Sciatic nerve (tissue), 2 donors: Measurements from ENCODE around the gene PDSS1. TPM values are rescaled to one million over a fixed set of nuclear protein-coding genes. Genes with fewer than 3 reads are reported as not detected.

Experiments
- ATAC-seq: fragments of 200-7000 bp; cut with Tn5 transposase; one replicate; pipeline ENCODE4 v1.9.1; 2020; ENCODE audit warnings: mild to moderate bottlenecking, moderate library complexity
- DNase-seq: peaks from one replicate; pipeline ENCODE4 v3.0.0-alpha.2; 2020; ENCODE audit warnings: low spot score
- intact Hi-C: fragments of 100-400 bp; cut with DNase I; formaldehyde crosslinking; loops from one replicate; pipeline ENCODE4 v1.14.2; 2022
- total RNA-seq: library from RNA; stranded (reverse); fragmentation: NEBNext Ultra II Directional; extraction: Animal tissue kit (Norgen Biotek cat#: 25700); gene quantifications from one replicate; pipeline ENCODE4 v1.2.1, GENCODE V29; 2021
- donor health status: DM: no; HTN: no; CAD: no.
- donor health status: DM: no; HTN: no; CAD: no.

PDSS1 gene
- total RNA-seq, 1 donor from 2014 or later = 3.8 TPM

DNA sequence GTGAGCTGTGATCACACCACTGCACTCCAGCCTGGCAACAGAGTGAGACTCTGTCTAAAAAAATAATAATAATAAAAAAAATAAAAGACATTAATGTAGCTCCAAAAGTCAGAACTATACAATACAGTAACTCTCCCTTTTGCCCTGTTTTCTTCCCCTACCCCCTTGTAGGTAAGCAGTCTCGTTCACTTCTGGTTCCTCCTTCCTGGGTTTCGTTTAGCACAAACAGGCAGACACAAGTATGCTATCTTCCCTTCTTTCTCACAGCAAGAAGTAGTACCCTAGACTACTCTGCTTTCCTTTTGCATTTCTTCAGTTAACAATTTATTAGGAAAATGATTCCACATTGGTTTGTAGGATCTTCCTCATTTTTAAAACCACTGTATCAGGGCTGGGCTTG is 33.1 kb downstream of the PDSS1 start:
- ATAC-seq (no peak), DNase-seq (no peak)
- intact Hi-C loops = no loop called here

GRCh38 chr10:26733750-26734568 is 36.5 kb downstream of the PDSS1 start:
- no peak for DNase-seq
- intact Hi-C loops = no loop called here
- ATAC-seq = no peak

DNA sequence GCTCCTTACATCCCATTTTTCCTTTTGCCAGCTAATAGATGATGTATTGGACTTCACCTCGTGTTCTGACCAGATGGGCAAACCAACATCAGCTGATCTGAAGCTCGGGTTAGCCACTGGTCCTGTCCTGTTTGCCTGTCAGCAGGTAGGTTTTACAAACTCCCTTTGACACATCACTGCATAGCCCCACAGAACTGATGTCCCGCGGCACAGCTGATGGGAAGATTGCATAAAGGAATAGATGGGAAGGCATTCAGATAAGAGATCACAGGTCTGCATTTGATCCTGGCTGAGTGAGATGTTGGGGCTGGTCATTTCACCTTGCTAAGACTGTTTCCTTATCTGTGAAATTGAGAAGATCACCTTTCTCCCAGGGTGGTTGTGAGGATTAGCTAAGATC is 37.9 kb downstream of the PDSS1 start:
- ATAC-seq (no peak), DNase-seq (no peak)
- intact Hi-C loops = no loop called here

DNA sequence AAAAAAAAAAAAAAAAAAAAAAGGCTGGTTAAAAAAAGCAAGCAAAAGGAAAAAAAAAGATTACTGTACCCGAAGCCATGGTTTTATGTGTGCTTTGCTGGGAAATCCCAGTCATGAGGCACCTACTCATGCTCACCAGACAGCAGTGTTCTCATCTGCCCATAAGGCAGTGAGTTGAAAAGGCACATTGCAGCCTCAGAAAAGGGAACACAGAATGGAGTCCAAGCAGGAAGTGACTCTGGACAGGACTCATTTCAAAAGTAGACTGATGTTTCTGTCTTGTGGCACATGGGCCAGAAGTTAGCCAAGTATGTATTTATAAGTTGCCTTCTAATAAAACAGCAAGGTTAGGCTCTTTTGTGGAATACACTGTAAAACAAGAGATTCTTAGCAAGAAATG is 40.2 kb downstream of the PDSS1 start:
- ATAC-seq (peak; percentile 84), DNase-seq (no peak)
- intact Hi-C loops = no loop called here

- DNase-seq (no peak), ATAC-seq (no peak)
- intact Hi-C loops = no loop called here
These were observed 40.9 kb downstream of the PDSS1 start for GRCh38 chr10:26738301-26738911.

GRCh38 chr10:26739071-26739631 is 41.6 kb downstream of the PDSS1 start:
- DNase-seq (no peak), ATAC-seq (no peak)
- intact Hi-C loops = no loop called here

GRCh38 chr10:26741368-26741767 is 43.9 kb downstream of the PDSS1 start:
- intact Hi-C loops = no loop called here
- ATAC-seq (no peak), DNase-seq (no peak)

- intact Hi-C loops = no loop called here
- DNase-seq (no peak), ATAC-seq (no peak)
These were observed 45.6 kb downstream of the PDSS1 start for GRCh38 chr10:26743091-26743490.

- DNase-seq (no peak), ATAC-seq (no peak)
- intact Hi-C loops = no loop called here
These were observed 46.3 kb downstream of the PDSS1 start for GRCh38 chr10:26743841-26744240.

GRCh38 chr10:26746061-26746460 is 48.6 kb downstream of the PDSS1 start:
- DNase-seq = no peak
- intact Hi-C loops = no loop called here
- ATAC-seq = no peak

GRCh38 chr10:26755443-26755903 is 58.0 kb downstream of the PDSS1 start:
- DNase-seq (no peak), ATAC-seq (no peak)
- intact Hi-C loops = no loop called here

GRCh38 chr10:26759008-26759407 is 61.5 kb downstream of the PDSS1 start:
- DNase-seq (no peak), ATAC-seq (no peak)
- intact Hi-C loops = no loop called here

GRCh38 chr10:26765549-26765948 is 68.0 kb downstream of the PDSS1 start:
- no peak for DNase-seq
- ATAC-seq = no peak
- intact Hi-C loops = no loop called here

DNA sequence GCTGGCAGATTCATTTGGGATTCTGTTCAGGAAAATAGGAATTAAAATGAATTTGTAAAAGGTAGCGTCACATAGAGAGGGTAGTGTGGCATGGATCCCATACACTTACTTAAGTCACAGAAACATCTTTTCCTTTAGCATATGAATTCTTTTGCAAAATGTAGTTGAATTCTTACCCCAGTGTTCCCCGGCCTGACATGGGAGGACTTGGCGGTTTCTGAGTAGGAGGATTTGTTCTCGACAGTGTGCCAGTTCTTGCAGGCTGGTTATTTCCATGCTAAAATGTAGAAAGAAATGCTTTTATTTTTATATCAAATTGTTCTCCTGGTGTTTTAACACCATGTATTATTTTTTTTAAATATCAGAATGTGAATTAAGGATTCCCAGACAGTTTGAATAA is 72.6 kb downstream of the PDSS1 start:
- DNase-seq (no peak), ATAC-seq (no peak)
- intact Hi-C loops = no loop called here

DNA sequence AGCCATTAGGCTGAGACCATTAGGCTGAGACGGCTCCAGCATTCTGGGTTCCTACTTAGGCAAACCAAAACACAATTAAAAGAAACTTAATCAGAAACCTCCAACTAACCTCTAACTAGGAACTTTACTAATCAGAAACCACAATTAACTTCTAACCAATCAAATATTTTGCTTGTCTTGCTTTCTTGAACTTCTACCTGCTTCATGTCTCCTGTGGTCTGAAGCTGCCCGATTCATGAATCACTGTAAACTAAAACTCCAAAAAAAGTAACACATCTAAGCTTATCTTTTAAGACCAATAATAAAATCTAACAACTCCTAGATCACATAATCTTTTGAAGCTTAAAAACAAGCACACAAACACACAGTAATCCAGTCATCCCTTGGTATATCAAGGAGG is 76.1 kb downstream of the PDSS1 start:
- ATAC-seq (no peak), DNase-seq (no peak)
- intact Hi-C loops = no loop called here

- intact Hi-C loops = no loop called here
- DNase-seq = no peak
- ATAC-seq = no peak
These were observed 78.8 kb downstream of the PDSS1 start for GRCh38 chr10:26776258-26776657.

GRCh38 chr10:26777686-26778085 is 80.2 kb downstream of the PDSS1 start:
- intact Hi-C loops = no loop called here
- ATAC-seq (no peak), DNase-seq (no peak)

DNA sequence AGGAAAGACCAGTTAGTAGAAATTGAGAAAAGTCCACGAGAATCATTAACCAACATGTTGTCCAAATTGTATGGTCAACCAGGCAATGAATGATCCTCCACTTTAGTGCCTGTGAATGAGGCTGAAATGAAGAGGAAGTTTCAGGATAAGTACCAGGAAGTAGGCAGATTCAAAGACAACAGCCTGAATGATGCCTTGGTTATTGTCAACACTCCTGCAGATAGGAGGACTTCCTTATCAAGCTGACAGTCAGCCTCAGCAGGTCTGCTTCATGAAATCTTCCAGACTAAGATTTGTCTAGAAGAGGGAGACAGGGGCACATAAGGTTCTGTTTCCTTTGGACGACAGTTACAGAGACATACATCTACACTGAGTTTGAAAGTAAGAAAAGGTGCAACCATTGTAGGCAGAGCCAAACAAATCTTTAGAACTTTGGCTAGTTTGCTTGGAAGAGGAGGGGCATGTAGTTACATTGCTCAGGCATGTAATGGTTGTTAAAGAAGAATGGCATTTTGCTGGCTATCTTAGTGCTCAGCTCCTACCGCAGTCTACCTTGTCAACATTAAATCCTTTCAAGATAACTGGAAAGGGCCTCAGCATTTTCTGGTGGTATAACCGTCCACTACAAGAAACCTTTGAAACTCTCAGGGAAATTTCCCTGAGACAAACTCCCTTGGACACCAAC is 81.8 kb downstream of the PDSS1 start:
- ATAC-seq = no peak
- intact Hi-C loops = no loop called here

GRCh38 chr10:26780106-26780792 is 82.7 kb downstream of the PDSS1 start:
- DNase-seq (no peak), ATAC-seq (no peak)
- intact Hi-C loops = no loop called here

More for the DNA sequence above, 81.8 kb downstream of the PDSS1 start:
- no peak for DNase-seq
